HCT116 (cell line): ENCODE measurements around the gene FBXO30. TPM values are rescaled to one million over a fixed set of nuclear protein-coding genes. Genes with fewer than 3 reads are reported as not detected.

Experiments
- ATAC-seq: fragments of 200-7000 bp; cut with Tn5 transposase; 2 replicates; pipeline ENCODE4 v1.9.1; 2020; ENCODE audit warnings: mild to moderate bottlenecking, moderate library complexity
- BruUV-seq: library from RNA; stranded (reverse); fragments of 400-500 nt; replicated peaks from 2 replicates; lab custom pipeline; 2021; lab: Mats Ljungman, UMichigan
- CTCF ChIA-PET: fragments of 300-600 bp; sonication (Branson Sonifier 250); formaldehyde crosslinking; loops from one replicate; lab custom pipeline; 2021; ENCODE audit warnings: antibody characterized with exemption; lab: Charles Lee
- POLR2A ChIA-PET: fragments of 300-600, 350-600 bp; sonication (Branson Sonifier 250); formaldehyde crosslinking; loops from one replicate; lab custom pipeline; 2021; ENCODE audit warnings: antibody characterized with exemption; lab: Charles Lee
- RAD21 ChIA-PET, 2 experiments: fragments of 300-600 bp; sonication (Branson Sonifier 250); formaldehyde crosslinking; loops; one replicate each; lab custom pipeline; 2023; ENCODE audit warnings: low total read pairs in 2 of 2; ENCODE audit not compliant: uncharacterized antibody in 2 of 2, unreplicated experiment in 2 of 2, low non-redundant PET in 1 of 2; lab: Charles Lee
- DNase-seq: peaks from one replicate; pipeline ENCODE4 v3.0.0-alpha.2; 2010; ENCODE audit warnings: low read depth, low spot score
- H2AFZ ChIP-seq: fragments of 200-600 bp; shearing (Covaris generic), sonication (generic); 2 replicates; pipeline ENCODE4 v1.6.1; 2017; ENCODE audit warnings: low read depth, mixed run types, mixed read lengths, antibody characterized with exemption, low read length; ENCODE audit not compliant: poor library complexity, severe bottlenecking
- H3K27ac ChIP-seq: 2 replicates; pipeline ENCODE4 v1.5.1; 2012; ENCODE audit warnings: low read depth, low read length
- H3K27me3 ChIP-seq: fragments of 200-600 bp; sonication (generic); 2 replicates; pipeline ENCODE4 v1.6.1; 2016; ENCODE audit warnings: mixed run types, low read length, mixed read lengths; ENCODE audit not compliant: insufficient read depth
- H3K36me3 ChIP-seq, 2 experiments: fragments of 200-500 bp in 1 of 2; fragments of 200-600 bp in 1 of 2; sonication (Bioruptor generic) in 1 of 2; sonication (generic) in 1 of 2; 2 replicates each; pipeline versions ENCODE4 v1.5.1 to v1.6.1; 2014 to 2016; ENCODE audit warnings: low read length in 2 of 2, inconsistent platforms in 1 of 2, mixed read lengths in 1 of 2, mixed run types in 1 of 2; ENCODE audit not compliant: insufficient read depth in 2 of 2, control insufficient read depth in 1 of 2
- H3K4me1 ChIP-seq, 2 experiments: fragments of 200-600 bp in 1 of 2; sonication (generic) in 1 of 2; 2 replicates each; pipeline versions ENCODE4 v1.5.1 to v1.6.1; 2012 to 2017; ENCODE audit warnings: low read length in 2 of 2, inconsistent platforms in 1 of 2, mild to moderate bottlenecking in 1 of 2, mixed read lengths in 1 of 2, mixed run types in 1 of 2, moderate library complexity in 1 of 2; ENCODE audit not compliant: insufficient read depth in 2 of 2, control insufficient read depth in 1 of 2
- H3K4me2 ChIP-seq: fragments of 200-600 bp; sonication (generic); 2 replicates; pipeline ENCODE4 v1.6.1; 2017; ENCODE audit warnings: mixed run types, low read length, mixed read lengths
- H3K4me3 ChIP-seq, 2 experiments: fragments of 200-600 bp in 1 of 2; sonication (generic) in 1 of 2; replicated peaks in 1 of 2; 2 replicates each; pipeline ENCODE4 v1.5.1; 2011 to 2016; ENCODE audit warnings: low read length in 2 of 2, control low read depth in 1 of 2, low read depth in 1 of 2, mild to moderate bottlenecking in 1 of 2, mixed read lengths in 1 of 2, mixed run types in 1 of 2
- H3K79me2 ChIP-seq: fragments of 200-600 bp; sonication (generic); 2 replicates; pipeline ENCODE4 v1.6.1; 2017; ENCODE audit warnings: mild to moderate bottlenecking, mixed run types, low read length, moderate library complexity, mixed read lengths; ENCODE audit not compliant: insufficient read depth
- H3K9ac ChIP-seq: fragments of 200-600 bp; sonication (generic); 2 replicates; pipeline ENCODE4 v1.6.1; 2016; ENCODE audit warnings: low read length, mixed read lengths
- H3K9me2 ChIP-seq: fragments of 200-600 bp; sonication (generic), shearing (Covaris generic); 2 replicates; pipeline ENCODE4 v1.6.1; 2017; ENCODE audit warnings: mixed run types, mild to moderate bottlenecking, moderate library complexity; ENCODE audit not compliant: insufficient read depth
- H3K9me3 ChIP-seq, 2 experiments: fragments of 200-500 bp in 1 of 2; fragments of 200-600 bp in 1 of 2; sonication (Bioruptor generic) in 1 of 2; sonication (generic) in 1 of 2; 2 replicates each; pipeline ENCODE4 v1.6.1; 2014 to 2017; ENCODE audit warnings: low read length in 2 of 2, mixed read lengths in 2 of 2, inconsistent platforms in 1 of 2, low read depth in 1 of 2, mild to moderate bottlenecking in 1 of 2, mixed run types in 1 of 2, moderate library complexity in 1 of 2; ENCODE audit not compliant: control insufficient read depth in 1 of 2, insufficient read depth in 1 of 2
- H4K20me1 ChIP-seq: fragments of 200-600 bp; sonication (generic), shearing (Covaris generic); 2 replicates; pipeline ENCODE4 v1.6.1; 2017; ENCODE audit warnings: mixed run types, mild to moderate bottlenecking, moderate library complexity; ENCODE audit not compliant: insufficient read depth
- ELF1 ChIP-seq: IDR thresholded peaks from 2 replicates; pipeline ENCODE4 v1.6.1; 2012; ENCODE audit warnings: low read depth, borderline replicate concordance
- EZH2 ChIP-seq: fragments of 200-600 bp; sonication (generic); IDR thresholded peaks from 2 replicates; pipeline ENCODE4 v1.6.1; 2017; ENCODE audit warnings: antibody characterized with exemption, mixed run types
- POLR2AphosphoS5 ChIP-seq: IDR thresholded peaks from 2 replicates; pipeline ENCODE4 v1.6.1; 2011; ENCODE audit warnings: mild to moderate bottlenecking, low read depth, low read length, moderate library complexity
- SP1 ChIP-seq: IDR thresholded peaks from 2 replicates; pipeline ENCODE4 v1.6.1; 2012; ENCODE audit warnings: low read depth
- TCF7L2 ChIP-seq: IDR thresholded peaks from 2 replicates; pipeline ENCODE4 v1.7.0; 2011; ENCODE audit warnings: borderline replicate concordance, inconsistent platforms; ENCODE audit not compliant: insufficient read depth, insufficient read length; ENCODE audit errors: extremely low read depth
- ZNF274 ChIP-seq: fragments of 200-500 bp; sonication (Bioruptor generic); IDR thresholded peaks from 2 replicates; pipeline ENCODE4 v1.6.1; 2014; ENCODE audit warnings: mild to moderate bottlenecking, low read depth, low read length, inconsistent platforms
- intact Hi-C: fragments of 100-400 bp; cut with micrococcal nuclease; formaldehyde crosslinking; loops from 2 replicates; pipeline ENCODE4 v1.10.0; 2022
- total RNA-seq: library from RNA; stranded (reverse); gene quantifications from one replicate; pipeline ENCODE4 v1.2.1, GENCODE V29; 2021; ENCODE audit not compliant: unreplicated experiment
- TF ChIP-seq, protein P1 (sequence below): IDR thresholded peaks from 2 replicates; pipeline ENCODE4 v1.6.1; 2012; ENCODE audit warnings: low read depth

The FBXO30 gene
- total RNA-seq, 1 experiment from 2014 or later: 9.1 TPM

DNA sequence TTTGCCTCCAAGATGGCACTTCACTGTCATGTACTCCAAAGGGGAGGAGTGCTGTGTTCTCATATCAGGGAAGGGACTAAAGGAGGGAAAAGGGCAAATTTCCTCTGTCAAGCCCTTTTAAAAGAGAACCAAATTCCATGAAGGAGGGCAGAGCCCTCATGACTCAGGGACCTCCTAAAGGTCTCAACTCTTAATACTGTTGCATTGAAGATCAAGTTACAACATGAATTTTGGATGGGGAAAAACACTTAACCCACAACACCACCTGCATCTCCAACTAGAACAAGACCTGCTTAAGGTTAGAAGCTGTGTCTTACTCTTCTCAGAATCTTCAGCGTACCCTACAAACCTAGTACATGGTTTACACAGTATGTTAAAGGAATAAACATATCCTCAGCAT is 23.7 kb upstream of the FBXO30 start:
- ChIA-PET CTCF (no interaction called here), RAD21 (no interaction called here), POLR2A (no interaction called here)
- no peak overlapping the region for H3K4me3 ChIP-seq
- no peaks in the 10 kb centered on the region for H4K20me1 ChIP-seq
- H3K36me3 ChIP-seq: no peaks in the 10 kb centered on the region
- ATAC-seq: no peak
- H3K9me2 ChIP-seq: no peaks in the 10 kb centered on the region
- peaks cover 0 to 4% of the 10 kb centered on the region in 2 experiments; a peak in 1 of 4 replicates for H3K4me1 ChIP-seq
- no peak for TF ChIP-seq EZH2
- no peak for TF ChIP-seq TCF7L2
- TF ChIP-seq, protein P1, sequence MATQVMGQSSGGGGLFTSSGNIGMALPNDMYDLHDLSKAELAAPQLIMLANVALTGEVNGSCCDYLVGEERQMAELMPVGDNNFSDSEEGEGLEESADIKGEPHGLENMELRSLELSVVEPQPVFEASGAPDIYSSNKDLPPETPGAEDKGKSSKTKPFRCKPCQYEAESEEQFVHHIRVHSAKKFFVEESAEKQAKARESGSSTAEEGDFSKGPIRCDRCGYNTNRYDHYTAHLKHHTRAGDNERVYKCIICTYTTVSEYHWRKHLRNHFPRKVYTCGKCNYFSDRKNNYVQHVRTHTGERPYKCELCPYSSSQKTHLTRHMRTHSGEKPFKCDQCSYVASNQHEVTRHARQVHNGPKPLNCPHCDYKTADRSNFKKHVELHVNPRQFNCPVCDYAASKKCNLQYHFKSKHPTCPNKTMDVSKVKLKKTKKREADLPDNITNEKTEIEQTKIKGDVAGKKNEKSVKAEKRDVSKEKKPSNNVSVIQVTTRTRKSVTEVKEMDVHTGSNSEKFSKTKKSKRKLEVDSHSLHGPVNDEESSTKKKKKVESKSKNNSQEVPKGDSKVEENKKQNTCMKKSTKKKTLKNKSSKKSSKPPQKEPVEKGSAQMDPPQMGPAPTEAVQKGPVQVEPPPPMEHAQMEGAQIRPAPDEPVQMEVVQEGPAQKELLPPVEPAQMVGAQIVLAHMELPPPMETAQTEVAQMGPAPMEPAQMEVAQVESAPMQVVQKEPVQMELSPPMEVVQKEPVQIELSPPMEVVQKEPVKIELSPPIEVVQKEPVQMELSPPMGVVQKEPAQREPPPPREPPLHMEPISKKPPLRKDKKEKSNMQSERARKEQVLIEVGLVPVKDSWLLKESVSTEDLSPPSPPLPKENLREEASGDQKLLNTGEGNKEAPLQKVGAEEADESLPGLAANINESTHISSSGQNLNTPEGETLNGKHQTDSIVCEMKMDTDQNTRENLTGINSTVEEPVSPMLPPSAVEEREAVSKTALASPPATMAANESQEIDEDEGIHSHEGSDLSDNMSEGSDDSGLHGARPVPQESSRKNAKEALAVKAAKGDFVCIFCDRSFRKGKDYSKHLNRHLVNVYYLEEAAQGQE: no peak
- TF ChIP-seq POLR2AphosphoS5: no peak
- no peak for TF ChIP-seq SP1
- TF ChIP-seq ELF1: no peak
- no peak for TF ChIP-seq ZNF274
- H3K27me3 ChIP-seq: no peaks in the 10 kb centered on the region
- no peak overlapping the region for H3K4me2 ChIP-seq
- H2AFZ ChIP-seq: no peak overlapping the region
- no peak overlapping the region for H3K9ac ChIP-seq
- H3K9me3 ChIP-seq: no peaks in the 10 kb centered on the region
- no TSS peak for BruUV-seq
- no peak for DNase-seq
- intact Hi-C loops: no loop called here
- no peaks in the 10 kb centered on the region for H3K79me2 ChIP-seq
- no peak overlapping the region for H3K27ac ChIP-seq
